Testis (tissue), 2 donors: Measurements from ENCODE around the gene TMED3.

Source experiments
- CTCF ChIP-seq, 3 experiments: fragments of 450-650 bp in 2 of 3; fragments of 200-600 bp in 1 of 3; sonication (generic) in 1 of 3; IDR thresholded peaks; one replicate each; pipeline ENCODE4 v1.5.1; 2016 to 2019; ENCODE audit warnings: antibody characterized with exemption in 3 of 3, mild to moderate bottlenecking in 2 of 3, moderate library complexity in 1 of 3
- POLR2A ChIP-seq: fragments of 450-650 bp; IDR thresholded peaks from one replicate; pipeline ENCODE4 v1.6.1; 2017; ENCODE audit warnings: antibody characterized with exemption, mild to moderate bottlenecking, moderate library complexity

GRCh38 chr15:79339588-79340314 is 28.8 kb downstream of the TMED3 start:
- peak; percentile 67 to 82 (median 72) for TF ChIP-seq CTCF (IDR thresholded peaks at IDR 0.05)
- no peak for TF ChIP-seq POLR2A
